WERI-Rb-1 (cell line): Measurements from ENCODE around the gene SH3RF3.

ENCODE experiments used
- DNase-seq: peaks from one replicate; pipeline ENCODE4 v3.0.0-alpha.2; 2020
- H3K27ac ChIP-seq: fragments of 250-450 bp; sonication (Bioruptor Pico); 2 replicates; pipeline ENCODE4 v1.5.1; 2020; ENCODE audit warnings: mild to moderate bottlenecking, moderate library complexity
- H3K27me3 ChIP-seq: fragments of 250-450 bp; sonication (Bioruptor Pico); 2 replicates; pipeline ENCODE4 v1.5.1; 2021; ENCODE audit warnings: mild to moderate bottlenecking, low read depth, moderate library complexity; ENCODE audit not compliant: insufficient read depth, severe bottlenecking
- H3K36me3 ChIP-seq: fragments of 250-450 bp; sonication (Bioruptor Pico); 2 replicates; pipeline ENCODE4 v1.5.1; 2020; ENCODE audit warnings: mild to moderate bottlenecking, moderate library complexity
- H3K4me3 ChIP-seq: 2 replicates; pipeline ENCODE4 v1.5.1; 2011; ENCODE audit warnings: low read depth, mild to moderate bottlenecking, control low read depth, low read length
- H3K9me3 ChIP-seq: fragments of 250-450 bp; sonication (Bioruptor Pico); 2 replicates; pipeline ENCODE4 v1.5.1; 2021; ENCODE audit warnings: mild to moderate bottlenecking, moderate library complexity; ENCODE audit not compliant: severe bottlenecking
- TF ChIP-seq, protein P1 (sequence below): IDR thresholded peaks from 2 replicates; pipeline ENCODE4 v1.5.1; 2011; ENCODE audit warnings: low read depth, mild to moderate bottlenecking, control low read depth, inconsistent platforms, low read length

SH3RF3 gene

GRCh38 chr2:109255654-109256053 is 126.6 kb downstream of the SH3RF3 start:
- Histone ChIP-seq H3K4me3 (no peak overlapping the region), H3K36me3 (no peaks in the 10 kb centered on the region), H3K27ac (no peak overlapping the region), H3K9me3 (no peaks in the 10 kb centered on the region), H3K27me3 (no peaks in the 10 kb centered on the region)
- no peak for DNase-seq
- TF ChIP-seq, protein P1, sequence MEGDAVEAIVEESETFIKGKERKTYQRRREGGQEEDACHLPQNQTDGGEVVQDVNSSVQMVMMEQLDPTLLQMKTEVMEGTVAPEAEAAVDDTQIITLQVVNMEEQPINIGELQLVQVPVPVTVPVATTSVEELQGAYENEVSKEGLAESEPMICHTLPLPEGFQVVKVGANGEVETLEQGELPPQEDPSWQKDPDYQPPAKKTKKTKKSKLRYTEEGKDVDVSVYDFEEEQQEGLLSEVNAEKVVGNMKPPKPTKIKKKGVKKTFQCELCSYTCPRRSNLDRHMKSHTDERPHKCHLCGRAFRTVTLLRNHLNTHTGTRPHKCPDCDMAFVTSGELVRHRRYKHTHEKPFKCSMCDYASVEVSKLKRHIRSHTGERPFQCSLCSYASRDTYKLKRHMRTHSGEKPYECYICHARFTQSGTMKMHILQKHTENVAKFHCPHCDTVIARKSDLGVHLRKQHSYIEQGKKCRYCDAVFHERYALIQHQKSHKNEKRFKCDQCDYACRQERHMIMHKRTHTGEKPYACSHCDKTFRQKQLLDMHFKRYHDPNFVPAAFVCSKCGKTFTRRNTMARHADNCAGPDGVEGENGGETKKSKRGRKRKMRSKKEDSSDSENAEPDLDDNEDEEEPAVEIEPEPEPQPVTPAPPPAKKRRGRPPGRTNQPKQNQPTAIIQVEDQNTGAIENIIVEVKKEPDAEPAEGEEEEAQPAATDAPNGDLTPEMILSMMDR, result no peak

- Histone ChIP-seq H3K27me3 (no peaks in the 10 kb centered on the region), H3K4me3 (no peak overlapping the region), H3K9me3 (no peaks in the 10 kb centered on the region), H3K36me3 (no peaks in the 10 kb centered on the region), H3K27ac (no peak overlapping the region)
- DNase-seq, result no peak
- TF ChIP-seq, protein P1, result no peak
Measured at GRCh38 chr2:109256111-109256510, 127.1 kb downstream of the SH3RF3 start.

DNA sequence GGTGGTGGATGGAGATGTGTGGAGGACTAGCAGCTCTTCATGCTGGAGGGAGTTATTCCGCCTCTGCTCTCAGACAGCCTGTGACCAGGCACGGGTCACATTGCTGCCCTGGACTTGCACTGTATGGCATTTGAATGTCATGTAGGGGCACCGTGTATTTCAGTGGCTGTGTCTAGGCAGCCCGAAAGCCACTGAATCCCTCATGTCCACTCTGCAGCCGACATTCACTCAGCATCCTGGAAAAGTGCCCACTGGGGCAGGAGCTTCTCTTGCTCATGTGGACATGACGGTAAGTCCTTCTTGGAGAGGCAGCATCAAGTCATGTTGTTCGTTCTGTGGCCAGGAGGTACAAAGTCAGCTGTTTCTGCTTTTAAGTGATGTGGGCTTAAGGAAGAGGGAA is 127.9 kb downstream of the SH3RF3 start:
- no peaks in the 10 kb centered on the region for H3K9me3 ChIP-seq
- DNase-seq, result no peak
- TF ChIP-seq, protein P1, result no peak
- H3K27me3 ChIP-seq, result no peaks in the 10 kb centered on the region
- H3K27ac ChIP-seq, result no peak overlapping the region
- H3K36me3 ChIP-seq, result no peaks in the 10 kb centered on the region
- no peak overlapping the region for H3K4me3 ChIP-seq

GRCh38 chr2:109257653-109258052 is 128.6 kb downstream of the SH3RF3 start:
- Histone ChIP-seq H3K27me3 (no peaks in the 10 kb centered on the region), H3K4me3 (no peak overlapping the region), H3K27ac (no peak overlapping the region), H3K9me3 (no peaks in the 10 kb centered on the region), H3K36me3 (no peaks in the 10 kb centered on the region)
- no peak for DNase-seq
- TF ChIP-seq, protein P1, result no peak

- Histone ChIP-seq H3K27ac (no peak overlapping the region), H3K4me3 (no peak overlapping the region), H3K36me3 (no peaks in the 10 kb centered on the region), H3K27me3 (no peaks in the 10 kb centered on the region), H3K9me3 (no peaks in the 10 kb centered on the region)
- TF ChIP-seq, protein P1, result no peak
- DNase-seq, result no peak
Measured at GRCh38 chr2:109258376-109258775, 129.4 kb downstream of the SH3RF3 start.

DNA sequence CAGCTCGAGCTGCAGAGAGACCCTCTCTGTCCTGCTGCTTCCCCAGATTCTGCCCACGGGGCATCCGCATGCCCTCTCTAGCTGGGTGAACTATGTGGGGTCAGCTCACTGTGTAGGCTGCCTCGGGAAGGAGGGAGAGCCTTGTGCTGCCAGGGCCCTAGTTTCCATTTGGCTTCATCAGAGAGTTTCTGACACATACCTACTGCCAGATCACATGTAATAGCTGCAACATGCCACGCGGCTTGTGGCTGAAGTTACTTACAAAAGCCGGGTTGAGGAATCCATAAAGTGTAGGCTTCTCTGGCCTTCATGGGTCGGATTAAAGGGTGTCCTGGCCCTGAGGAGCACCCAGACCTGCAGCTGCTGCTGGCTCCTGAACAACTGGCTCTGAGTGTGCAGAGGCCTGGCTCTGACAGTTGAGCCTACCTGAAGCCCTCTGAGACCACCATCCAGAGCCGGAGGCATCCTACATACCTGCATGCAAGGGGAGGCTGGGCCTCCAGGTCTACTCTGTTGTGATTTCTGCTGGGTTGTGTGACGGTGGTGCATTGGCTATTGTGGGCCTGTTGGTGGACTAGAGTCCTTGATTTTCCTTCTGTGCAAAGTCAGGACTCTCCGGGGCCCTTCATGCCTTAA is 130.0 kb downstream of the SH3RF3 start:
- no peak overlapping the region for H3K27ac ChIP-seq
- H3K36me3 ChIP-seq, result no peaks in the 10 kb centered on the region
- H3K27me3 ChIP-seq, result no peaks in the 10 kb centered on the region
- H3K4me3 ChIP-seq, result no peak overlapping the region
- TF ChIP-seq, protein P1, result no peak
- no peaks in the 10 kb centered on the region for H3K9me3 ChIP-seq
- no peak for DNase-seq
